ENCODE results near the gene ELMOD1. TPM values are rescaled to one million over a fixed set of nuclear protein-coding genes. Genes with fewer than 3 reads are reported as not detected.

The ELMOD1 gene
- total RNA-seq, 4 donors from 2014 or later: 8.9 TPM; not detected in 3

DNA sequence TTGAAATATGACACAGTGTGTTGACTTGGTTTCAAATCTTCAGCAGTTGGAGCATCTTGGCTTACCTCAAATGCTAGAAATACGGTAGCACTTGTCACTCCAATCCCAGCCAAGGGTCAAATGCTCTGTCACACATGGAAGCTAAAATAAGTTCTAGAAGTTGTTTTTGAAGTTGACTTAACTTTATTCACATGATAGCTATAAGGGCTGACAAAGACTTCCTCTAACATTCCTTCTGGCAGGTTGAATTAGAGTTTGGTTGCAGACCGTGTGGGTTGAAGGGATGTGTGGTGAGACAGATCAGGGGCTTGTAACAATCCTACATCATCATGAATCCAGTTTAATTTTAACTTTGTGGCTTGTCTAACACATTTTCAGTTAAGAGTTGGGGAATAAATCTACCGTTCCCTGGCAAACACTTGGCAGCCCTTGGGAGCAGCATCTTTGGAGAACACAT, 116.3 kb downstream of the ELMOD1 start:
- Histone ChIP-seq H3K9me3 (no peaks in the 10 kb centered on the region), H3K4me1 (no peaks in the 10 kb centered on the region), H3K27me3 (no peaks in the 10 kb centered on the region), H3K4me3 (no peak overlapping the region), H3K36me3 (no peaks in the 10 kb centered on the region), H3K27ac (no peak overlapping the region)
- intact Hi-C loops (cut with DNase I; ENCODE audit: low total_unique reads): no loop called here
- no peak for DNase-seq
- TF ChIP-seq POLR2A (IDR thresholded peaks at IDR 0.05): no peak
- TF ChIP-seq, protein P1, sequence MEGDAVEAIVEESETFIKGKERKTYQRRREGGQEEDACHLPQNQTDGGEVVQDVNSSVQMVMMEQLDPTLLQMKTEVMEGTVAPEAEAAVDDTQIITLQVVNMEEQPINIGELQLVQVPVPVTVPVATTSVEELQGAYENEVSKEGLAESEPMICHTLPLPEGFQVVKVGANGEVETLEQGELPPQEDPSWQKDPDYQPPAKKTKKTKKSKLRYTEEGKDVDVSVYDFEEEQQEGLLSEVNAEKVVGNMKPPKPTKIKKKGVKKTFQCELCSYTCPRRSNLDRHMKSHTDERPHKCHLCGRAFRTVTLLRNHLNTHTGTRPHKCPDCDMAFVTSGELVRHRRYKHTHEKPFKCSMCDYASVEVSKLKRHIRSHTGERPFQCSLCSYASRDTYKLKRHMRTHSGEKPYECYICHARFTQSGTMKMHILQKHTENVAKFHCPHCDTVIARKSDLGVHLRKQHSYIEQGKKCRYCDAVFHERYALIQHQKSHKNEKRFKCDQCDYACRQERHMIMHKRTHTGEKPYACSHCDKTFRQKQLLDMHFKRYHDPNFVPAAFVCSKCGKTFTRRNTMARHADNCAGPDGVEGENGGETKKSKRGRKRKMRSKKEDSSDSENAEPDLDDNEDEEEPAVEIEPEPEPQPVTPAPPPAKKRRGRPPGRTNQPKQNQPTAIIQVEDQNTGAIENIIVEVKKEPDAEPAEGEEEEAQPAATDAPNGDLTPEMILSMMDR (IDR thresholded peaks at IDR 0.05): no peak

DNA sequence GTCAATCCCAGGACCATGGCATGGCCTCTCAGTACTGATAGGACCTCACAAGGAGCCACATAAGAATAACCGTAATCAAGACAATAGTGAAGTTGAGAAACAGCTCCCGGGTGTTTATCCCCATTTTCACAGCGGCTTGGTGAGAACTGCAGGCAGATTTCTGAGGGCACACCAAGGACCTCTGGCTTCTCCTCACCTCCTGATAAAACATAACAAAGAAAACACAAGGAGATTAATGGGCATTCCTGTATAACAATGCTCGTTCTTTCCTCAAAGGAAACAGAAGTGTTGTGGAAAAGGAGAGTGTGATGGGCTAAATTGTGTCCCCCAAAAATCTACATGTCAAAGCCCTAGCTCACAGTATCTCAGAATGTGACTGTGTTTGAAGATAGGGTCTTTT, 116.9 kb downstream of the ELMOD1 start:
- intact Hi-C loops (cut with DNase I; ENCODE audit: low total_unique reads): no loop called here
- H3K4me1 ChIP-seq: no peaks in the 10 kb centered on the region
- TF ChIP-seq, protein P1 (IDR thresholded peaks at IDR 0.05): no peak
- TF ChIP-seq POLR2A (IDR thresholded peaks at IDR 0.05): no peak

GRCh38 chr11:107708792-107709191, 117.8 kb downstream of the ELMOD1 start:
- H3K4me3 ChIP-seq: no peak overlapping the region
- H3K36me3 ChIP-seq: no peaks in the 10 kb centered on the region
- no peak overlapping the region for H3K27ac ChIP-seq
- no peaks in the 10 kb centered on the region for H3K9me3 ChIP-seq
- intact Hi-C loops (cut with DNase I; ENCODE audit: low total_unique reads): no loop called here
- H3K27me3 ChIP-seq: no peaks in the 10 kb centered on the region
- no peak for TF ChIP-seq POLR2A (IDR thresholded peaks at IDR 0.05)
- TF ChIP-seq, protein P1 (IDR thresholded peaks at IDR 0.05): no peak
- no peak for DNase-seq
- H3K4me1 ChIP-seq: no peaks in the 10 kb centered on the region

More for the DNA sequence above, 116.9 kb downstream of the ELMOD1 start:
- Histone ChIP-seq H3K9me3 (no peaks in the 10 kb centered on the region), H3K4me3 (no peak overlapping the region), H3K27ac (no peak overlapping the region), H3K36me3 (no peaks in the 10 kb centered on the region), H3K27me3 (no peaks in the 10 kb centered on the region)
- no peak for DNase-seq

GRCh38 chr11:107710301-107710700, 119.4 kb downstream of the ELMOD1 start:
- no peak for DNase-seq
- TF ChIP-seq, protein P1 (IDR thresholded peaks at IDR 0.05): no peak
- no peak for TF ChIP-seq POLR2A (IDR thresholded peaks at IDR 0.05)
- Histone ChIP-seq H3K4me1 (no peaks in the 10 kb centered on the region), H3K27ac (no peak overlapping the region), H3K27me3 (no peaks in the 10 kb centered on the region), H3K4me3 (no peak overlapping the region), H3K9me3 (no peaks in the 10 kb centered on the region), H3K36me3 (no peaks in the 10 kb centered on the region)
- intact Hi-C loops (cut with DNase I; ENCODE audit: low total_unique reads): no loop called here

DNA sequence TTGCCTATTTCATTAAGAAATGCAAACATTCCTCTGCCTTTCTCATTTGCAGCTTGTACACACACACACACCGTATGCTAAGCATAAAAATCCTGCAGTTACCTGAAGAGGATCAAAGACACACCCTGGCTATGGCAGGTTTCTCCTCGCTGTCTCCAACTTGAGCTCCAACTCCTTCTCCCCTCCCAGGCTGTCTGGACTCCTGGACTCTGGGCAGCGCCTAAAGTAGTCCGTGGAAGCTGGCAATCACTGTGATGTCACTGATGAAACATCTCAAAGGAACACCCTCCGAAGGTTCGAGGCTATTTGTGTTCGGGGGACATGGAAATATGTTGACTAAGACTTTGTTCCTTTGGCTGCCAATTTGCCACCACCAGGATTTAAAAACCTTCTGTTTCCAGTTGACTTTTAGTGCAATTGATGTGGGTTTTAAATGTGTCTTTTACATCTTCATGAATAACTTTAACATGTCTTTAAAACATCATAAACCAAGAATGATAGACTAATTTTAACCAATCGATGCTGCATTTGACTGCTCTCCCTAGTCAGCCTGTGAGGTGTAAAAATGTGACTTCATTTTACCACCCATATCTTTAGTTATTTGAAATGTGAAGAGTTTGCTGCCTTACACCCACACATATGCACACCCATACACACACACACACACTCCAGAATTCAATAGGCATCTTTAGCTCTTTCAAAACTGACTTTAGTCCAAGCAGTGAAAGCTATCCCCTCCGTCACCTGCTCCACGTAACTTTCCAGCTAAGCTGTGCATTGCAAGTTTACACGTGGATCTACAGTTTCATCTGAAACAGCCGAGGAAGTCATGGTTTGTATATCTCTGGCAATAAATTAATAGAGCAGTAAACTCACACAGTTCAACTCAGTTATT, 121.2 kb downstream of the ELMOD1 start, which contains the start of gene SLN:
Gene SLN (minus strand): TSS at position 196 of the 895 bp plus-strand sequence.
- TF ChIP-seq, protein P1 (IDR thresholded peaks at IDR 0.05): no peak
- TF ChIP-seq POLR2A (IDR thresholded peaks at IDR 0.05): no peak

More for the DNA sequence above, 121.2 kb downstream of the ELMOD1 start, which contains the start of gene SLN:
- no peak within 1 kb of the TSS for H3K4me3 ChIP-seq
- no peaks in the 10 kb centered on the region for H3K4me1 ChIP-seq
- no peaks in the 10 kb centered on the region for H3K9me3 ChIP-seq
- intact Hi-C loops (cut with DNase I; ENCODE audit: low total_unique reads): no loop called here
- H3K27ac ChIP-seq: no peak within 1 kb of the TSS
- no peaks in the 10 kb centered on the region for H3K27me3 ChIP-seq
- no peak for DNase-seq
- no peaks in the 10 kb centered on the region for H3K36me3 ChIP-seq
